ENCODE data around the gene LRWD1. TPM values are rescaled to one million over a fixed set of nuclear protein-coding genes. Genes with fewer than 3 reads are reported as not detected.

Gene LRWD1
- polyA plus RNA-seq, 1 of the 3 experiments (the other 2 are of a cell fraction), result 53.2 TPM

GRCh38 chr7:102436118-102436517 lies 28.7 kb upstream of the LRWD1 start:
- H3K27ac ChIP-seq (ENCODE audit: low read depth in 2 of 2, low read length in 1 of 2), result no peak overlapping the region
- H3K27me3 ChIP-seq (ENCODE audit: insufficient read depth), result no peaks in the 10 kb centered on the region
- ChIA-PET POLR2A (no interaction called here), CTCF (interaction anchor here (0.7 to 2.5 kb wide), 4 partner anchors 15 to 156 kb away, joined by 3 to 12 read pairs (median 4); no protein-coding TSS in a partner anchor)
- H3K9me3 ChIP-seq, result no peaks in the 10 kb centered on the region
- H3K9ac ChIP-seq, result no peak overlapping the region
- no peak overlapping the region for H3K4me2 ChIP-seq
- no peak overlapping the region for H3K4me3 ChIP-seq (ENCODE audit: low read depth in 2 of 2, low read length in 1 of 2)
- no peaks in the 10 kb centered on the region for H4K20me1 ChIP-seq (ENCODE audit: insufficient read depth)
- TF ChIP-seq TAF1 (IDR thresholded peaks at IDR 0.05; ENCODE audit: borderline replicate concordance, low read depth, low read length), result no peak
- TF ChIP-seq REST (IDR thresholded peaks at IDR 0.05; ENCODE audit: low read depth, low read length), result no peak
- no peak for TF ChIP-seq RCOR1 (IDR thresholded peaks at IDR 0.05; ENCODE audit: low read length)
- no peak for TF ChIP-seq TCF12 (IDR thresholded peaks at IDR 0.05)
- no peak for TF ChIP-seq GABPA (IDR thresholded peaks at IDR 0.05; ENCODE audit: low read depth)
- no peak for TF ChIP-seq JUND (IDR thresholded peaks at IDR 0.05)
- no peak for TF ChIP-seq IRF3 (IDR thresholded peaks at IDR 0.05; ENCODE audit: low read depth, low read length)
- TF ChIP-seq ZBTB33 (IDR thresholded peaks at IDR 0.05; ENCODE audit: borderline replicate concordance, low read depth), result no peak
- no peak for TF ChIP-seq CHD2 (IDR thresholded peaks at IDR 0.05; ENCODE audit: low read length, partially characterized antibody)
- WGBS (ENCODE audit: low lambda C conversion rate), result 94% methylated on average over 10 of the region's 10 CpGs
- no peaks in the 10 kb centered on the region for H3K9me2 ChIP-seq
- peaks cover 0 to 34% of the 10 kb centered on the region in 2 experiments for H3K36me3 ChIP-seq (replicated peaks in 1 of 2; ENCODE audit: control insufficient read depth in 1 of 2, insufficient read depth in 2 of 2, low read length in 1 of 2)
- no peak overlapping the region for H2AFZ ChIP-seq (ENCODE audit: low read depth)
- H3K4me1 ChIP-seq (ENCODE audit: control insufficient read depth in 1 of 2, insufficient read depth in 2 of 2, low read depth in 1 of 2, low read length in 1 of 2), result peaks cover 14 to 15% of the 10 kb centered on the region in 2 experiments; a peak in 3 of 4 replicates
- DNase-seq, result peak; percentile 12
- H3F3A ChIP-seq (replicated peaks; ENCODE audit: insufficient read depth), result peaks cover 24% of the 10 kb centered on the region
- peaks cover 56% of the 10 kb centered on the region for H3K79me2 ChIP-seq (ENCODE audit: insufficient read depth)
